ENCODE data around the gene AMOTL1.
"Not testable (repeated sequence)": the region's sequence is repeated elsewhere in the genome, so short reads cannot be mapped to it uniquely, and the experiment has no call there.

Gene AMOTL1

GRCh38 chr11:94823102-94823732 lies 55.1 kb downstream of the AMOTL1 start:
- DNase-seq = no peak

- DNase-seq = no peak
Observed at GRCh38 chr11:94825031-94825430, 56.9 kb downstream of the AMOTL1 start.

- DNase-seq = no peak
Observed at GRCh38 chr11:94825481-94825880, 57.3 kb downstream of the AMOTL1 start.

- DNase-seq = no peak
Observed at GRCh38 chr11:94826415-94826814, 58.3 kb downstream of the AMOTL1 start.

- no peak for DNase-seq
Observed at GRCh38 chr11:94828088-94828487, 59.9 kb downstream of the AMOTL1 start.

- no peak for DNase-seq
Observed at GRCh38 chr11:94830722-94831510, 62.8 kb downstream of the AMOTL1 start.

- no peak for DNase-seq
Observed at GRCh38 chr11:94831529-94831928, 63.4 kb downstream of the AMOTL1 start.

- DNase-seq = no peak
Observed at GRCh38 chr11:94832604-94833235, 64.6 kb downstream of the AMOTL1 start.

- peak; percentile 54 for DNase-seq
Observed at GRCh38 chr11:94834911-94835593, 66.9 kb downstream of the AMOTL1 start.

GRCh38 chr11:94835594-94835927 lies 67.4 kb downstream of the AMOTL1 start:
- peak; percentile 56 for DNase-seq

GRCh38 chr11:94837317-94837716 lies 69.2 kb downstream of the AMOTL1 start:
- DNase-seq = no peak

- no peak for DNase-seq
Observed at GRCh38 chr11:94838027-94838731, 70.0 kb downstream of the AMOTL1 start.

- peak; percentile 15 for DNase-seq
Observed at GRCh38 chr11:94840209-94840608, 72.1 kb downstream of the AMOTL1 start.

GRCh38 chr11:94844031-94844430 lies 75.9 kb downstream of the AMOTL1 start:
- DNase-seq = no peak

GRCh38 chr11:94845622-94846021 lies 77.5 kb downstream of the AMOTL1 start:
- DNase-seq = peak; percentile 82

- DNase-seq = no peak
Observed at GRCh38 chr11:94849839-94850238, 81.7 kb downstream of the AMOTL1 start.

GRCh38 chr11:94851864-94852636 lies 83.9 kb downstream of the AMOTL1 start:
- no peak for DNase-seq

GRCh38 chr11:94853288-94853687 lies 85.1 kb downstream of the AMOTL1 start:
- not testable (repeated sequence) for DNase-seq

- DNase-seq = no peak
Observed at GRCh38 chr11:94853836-94854235, 85.7 kb downstream of the AMOTL1 start.

- DNase-seq = no peak
Observed at GRCh38 chr11:94854770-94855633, 86.8 kb downstream of the AMOTL1 start.

- peak; percentile 16 for DNase-seq
Observed at GRCh38 chr11:94855666-94856065, 87.5 kb downstream of the AMOTL1 start.

Measured in fibroblast of skin of back (primary cell).